NT2/D1 (cell line): ENCODE data around the gene NDOR1.

Source experiments
- DNase-seq: peaks from one replicate; pipeline ENCODE4 v3.0.0-alpha.2; 2011; ENCODE audit warnings: low read depth, low spot score
- H3K27me3 ChIP-seq: 2 replicates; pipeline ENCODE4 v1.6.0; 2011; ENCODE audit warnings: mild to moderate bottlenecking; ENCODE audit not compliant: insufficient read length, insufficient read depth
- H3K36me3 ChIP-seq: 2 replicates; pipeline ENCODE4 v1.6.1; 2011; ENCODE audit warnings: mild to moderate bottlenecking, low read length, mixed read lengths; ENCODE audit not compliant: insufficient read depth, insufficient read length
- H3K4me1 ChIP-seq: 2 replicates; pipeline ENCODE4 v1.5.1; 2011; ENCODE audit not compliant: insufficient read depth, insufficient read length
- H3K4me3 ChIP-seq: 2 replicates; pipeline ENCODE4 v1.5.1; 2011; ENCODE audit warnings: low read depth; ENCODE audit not compliant: insufficient read length
- H3K9ac ChIP-seq: 2 replicates; pipeline ENCODE4 v1.6.0; 2011; ENCODE audit warnings: low read depth; ENCODE audit not compliant: insufficient read length
- H3K9me3 ChIP-seq: 2 replicates; pipeline ENCODE4 v1.5.1; 2011; ENCODE audit warnings: mild to moderate bottlenecking, low read length; ENCODE audit not compliant: insufficient read depth
- SUZ12 ChIP-seq: IDR thresholded peaks from 2 replicates; pipeline ENCODE4 v1.6.1; 2011; ENCODE audit not compliant: insufficient read length, insufficient read depth; ENCODE audit errors: extremely low read depth
- YY1 ChIP-seq: IDR thresholded peaks from 2 replicates; pipeline ENCODE4 v1.6.1; 2011; ENCODE audit not compliant: insufficient read length, insufficient read depth
- ZNF274 ChIP-seq: IDR thresholded peaks from 2 replicates; pipeline ENCODE4 v1.6.1; 2011; ENCODE audit warnings: mild to moderate bottlenecking, low read depth, low read length

NDOR1 gene

GRCh38 chr9:137181680-137182079, 23.8 kb upstream of the NDOR1 start:
- no peak for TF ChIP-seq SUZ12
- TF ChIP-seq ZNF274 = no peak
- Histone ChIP-seq H3K36me3 (peaks cover 93% of the 10 kb centered on the region), H3K9me3 (no peaks in the 10 kb centered on the region), H3K4me3 (no peak overlapping the region), H3K4me1 (peaks cover 8% of the 10 kb centered on the region), H3K27me3 (no peaks in the 10 kb centered on the region), H3K9ac (no peak overlapping the region)
- no peak for DNase-seq

GRCh38 chr9:137182836-137183235, 22.7 kb upstream of the NDOR1 start:
- Histone ChIP-seq H3K4me3 (no peak overlapping the region), H3K36me3 (peaks cover 96% of the 10 kb centered on the region), H3K9me3 (no peaks in the 10 kb centered on the region), H3K27me3 (no peaks in the 10 kb centered on the region), H3K4me1 (peaks cover 15% of the 10 kb centered on the region), H3K9ac (no peak overlapping the region)
- no peak for TF ChIP-seq SUZ12
- no peak for TF ChIP-seq YY1
- no peak for TF ChIP-seq ZNF274
- DNase-seq = no peak

GRCh38 chr9:137183980-137184595, 21.4 kb upstream of the NDOR1 start:
- H3K9me3 ChIP-seq = no peaks in the 10 kb centered on the region
- DNase-seq = no peak
- H3K36me3 ChIP-seq = peaks cover 83% of the 10 kb centered on the region
- TF ChIP-seq ZNF274 (no peak), YY1 (no peak), SUZ12 (no peak)
- no peak overlapping the region for H3K9ac ChIP-seq
- peaks cover 10% of the 10 kb centered on the region for H3K4me1 ChIP-seq
- H3K4me3 ChIP-seq = no peak overlapping the region
- H3K27me3 ChIP-seq = no peaks in the 10 kb centered on the region

DNA sequence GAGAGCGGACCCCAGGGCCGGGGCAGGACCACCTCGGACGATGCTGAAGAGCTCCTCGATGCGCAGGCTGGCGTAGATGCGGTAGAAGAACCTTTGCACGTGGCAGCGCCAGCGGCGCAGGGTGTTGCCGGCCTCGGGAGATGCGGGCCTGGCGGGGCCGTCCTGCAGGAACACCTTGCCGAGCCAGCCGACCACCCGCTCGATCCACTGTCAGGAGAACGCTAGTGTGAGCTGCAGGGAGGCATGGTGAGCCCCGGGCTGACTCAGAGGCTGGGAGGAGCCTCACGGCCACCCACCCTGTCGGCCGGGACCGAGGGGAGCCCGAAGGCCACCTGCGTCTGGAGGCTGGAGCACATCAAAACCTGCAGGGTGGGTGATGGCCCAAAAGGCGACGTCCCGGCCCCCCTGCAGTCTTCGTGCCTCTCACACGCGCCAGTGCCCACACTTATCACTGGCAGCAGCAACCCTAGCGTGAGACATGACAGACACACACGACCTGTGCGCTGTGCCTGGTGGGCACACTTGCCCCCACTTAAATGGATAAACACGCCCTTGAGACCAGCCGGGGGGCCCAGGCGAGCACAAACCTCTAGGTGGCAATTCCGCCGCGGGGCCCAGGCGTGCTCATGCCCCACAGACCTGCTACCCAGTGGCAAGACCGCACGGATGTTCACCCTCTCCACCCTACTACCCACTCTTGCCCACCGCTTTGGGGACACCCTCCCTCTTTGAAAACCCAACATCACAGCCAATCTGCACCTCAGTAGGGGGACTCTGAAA, 20.4 kb upstream of the NDOR1 start:
- no peaks in the 10 kb centered on the region for H3K9me3 ChIP-seq
- H3K36me3 ChIP-seq = peaks cover 82% of the 10 kb centered on the region
- no peaks in the 10 kb centered on the region for H3K27me3 ChIP-seq
- H3K4me1 ChIP-seq = peaks cover 17% of the 10 kb centered on the region
- DNase-seq = no peak
- H3K4me3 ChIP-seq = no peak overlapping the region
- TF ChIP-seq ZNF274 (no peak), YY1 (no peak), SUZ12 (no peak)
- no peak overlapping the region for H3K9ac ChIP-seq

- Histone ChIP-seq H3K4me1 (peaks cover 17% of the 10 kb centered on the region), H3K36me3 (peaks cover 81% of the 10 kb centered on the region), H3K4me3 (no peak overlapping the region), H3K9me3 (no peaks in the 10 kb centered on the region), H3K27me3 (no peaks in the 10 kb centered on the region), H3K9ac (peak overlapping the region; percentile 8)
- no peak for TF ChIP-seq ZNF274
- no peak for TF ChIP-seq YY1
- TF ChIP-seq SUZ12 = no peak
- DNase-seq = no peak
These were observed 19.6 kb upstream of the NDOR1 start for GRCh38 chr9:137185921-137186320.

DNA sequence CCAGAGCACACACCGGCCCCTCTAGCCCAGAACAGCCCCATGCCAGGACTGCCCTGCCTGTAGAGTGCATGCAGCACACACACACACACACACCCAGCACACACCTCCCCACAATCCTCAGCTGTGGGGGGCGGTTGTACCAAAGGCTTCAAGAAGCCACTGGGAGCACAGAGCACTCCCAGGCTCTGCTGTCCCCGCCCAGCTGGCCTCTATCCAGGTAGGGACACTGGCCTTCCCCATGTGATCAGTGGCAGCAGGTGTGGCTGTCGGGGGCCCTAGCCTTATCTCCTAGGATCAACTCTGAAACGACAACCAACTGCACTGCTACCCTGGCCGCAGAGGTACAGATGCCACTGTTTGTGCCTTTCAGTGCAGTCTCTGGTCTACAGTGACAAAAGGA, 19.1 kb upstream of the NDOR1 start:
- H3K9me3 ChIP-seq = no peaks in the 10 kb centered on the region
- no peak overlapping the region for H3K4me3 ChIP-seq
- TF ChIP-seq SUZ12 = no peak
- TF ChIP-seq YY1 = no peak
- no peak for TF ChIP-seq ZNF274
- H3K36me3 ChIP-seq = peaks cover 81% of the 10 kb centered on the region
- no peak for DNase-seq
- H3K27me3 ChIP-seq = no peaks in the 10 kb centered on the region
- peak overlapping the region; percentile 8 for H3K9ac ChIP-seq
- peaks cover 17% of the 10 kb centered on the region for H3K4me1 ChIP-seq

- Histone ChIP-seq H3K27me3 (no peaks in the 10 kb centered on the region), H3K4me1 (peaks cover 20% of the 10 kb centered on the region), H3K36me3 (peaks cover 84% of the 10 kb centered on the region), H3K9me3 (no peaks in the 10 kb centered on the region), H3K9ac (peak overlapping the region; percentile 98), H3K4me3 (peak overlapping the region; percentile 95)
- TF ChIP-seq YY1 (no peak), ZNF274 (no peak), SUZ12 (no peak)
- no peak for DNase-seq
These were observed 18.1 kb upstream of the NDOR1 start for GRCh38 chr9:137187386-137187785.
